ENCODE measurements around the gene ETV3.
"Not testable (repeated sequence)": the region's sequence is repeated elsewhere in the genome, so short reads cannot be mapped to it uniquely, and the experiment has no call there.

The ETV3 gene

DNA sequence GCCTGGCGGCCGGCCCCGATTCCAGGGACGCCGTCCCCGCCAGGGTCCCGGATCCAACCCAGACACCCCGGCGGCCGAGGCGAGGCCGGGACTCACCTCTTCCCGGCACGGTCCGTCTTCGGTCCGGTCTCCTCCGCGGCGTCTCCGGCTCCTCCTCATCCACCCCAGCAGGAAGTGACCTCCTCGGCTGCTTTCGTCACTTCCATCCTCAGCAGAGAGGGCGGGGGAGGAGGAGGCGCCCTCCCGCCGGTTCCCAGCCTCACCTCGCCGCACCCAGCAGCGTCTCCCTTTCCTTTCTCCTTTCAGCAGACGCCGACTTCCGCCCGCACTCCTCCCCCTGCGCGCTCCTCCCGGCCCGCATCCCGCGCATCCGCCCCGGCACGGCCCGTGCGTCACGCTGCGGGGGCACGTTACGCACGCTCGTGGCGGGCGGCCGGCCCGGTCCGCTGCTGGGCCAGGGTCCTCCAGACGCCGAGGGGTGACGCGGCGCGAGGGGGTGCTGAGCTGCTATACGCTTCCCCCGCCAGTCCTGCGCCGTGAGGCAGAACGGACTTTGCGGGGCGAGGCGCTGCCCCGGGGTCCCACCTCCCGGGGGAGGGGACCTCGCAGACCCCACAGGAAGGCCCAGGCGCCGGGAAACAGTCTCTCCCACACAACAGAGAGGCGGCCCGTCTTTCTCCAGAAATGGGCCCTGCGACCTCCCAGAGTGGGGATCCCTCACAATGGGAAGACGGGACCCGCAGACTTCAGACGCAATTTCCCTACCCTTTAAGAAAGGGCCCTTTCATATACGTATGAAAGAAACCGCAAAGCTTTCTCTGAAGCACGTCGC, at the start of gene ETV3:
TSS of gene ETV3 (minus strand) at position 176 of the 832 bp plus-strand sequence. CDS start 2,043 bp downstream, outside the sequence.
- DNase-seq, result peak; percentile 96

DNA sequence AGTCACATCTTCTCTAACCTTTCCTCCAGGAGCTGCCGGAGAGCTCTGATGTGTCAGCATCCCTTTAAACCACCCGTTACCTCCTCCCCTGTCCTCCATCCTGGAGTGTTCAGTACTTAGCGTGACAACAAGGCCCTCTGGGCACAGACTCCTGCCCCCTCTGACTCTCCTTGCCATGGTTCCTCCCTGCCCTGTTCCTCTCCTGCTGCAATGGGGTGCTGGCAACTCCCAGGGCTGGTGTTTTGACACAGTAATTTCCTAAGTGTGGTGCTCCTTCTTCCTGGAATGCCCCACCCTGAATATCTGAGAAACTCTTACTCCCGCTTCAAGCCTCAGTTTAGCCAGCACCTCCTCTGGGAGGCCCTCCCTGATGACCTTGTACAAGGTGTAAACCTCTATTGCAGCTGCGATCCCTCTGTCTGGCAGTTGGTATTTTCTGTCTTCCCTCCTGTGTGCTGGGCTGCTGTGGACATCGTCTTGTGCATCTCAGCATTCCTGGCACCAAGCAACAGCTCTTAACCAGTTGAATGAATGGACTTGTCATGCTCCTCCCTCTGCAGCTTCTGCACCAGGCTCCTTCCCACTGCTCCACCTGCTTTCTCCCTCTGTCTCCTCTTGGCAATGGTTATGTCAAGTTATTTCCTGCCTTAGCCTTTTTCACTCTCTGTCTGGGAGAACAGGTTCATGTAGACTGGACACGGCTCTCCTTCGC, 48.2 kb upstream of the ETV3 start:
- no peak for DNase-seq

DNA sequence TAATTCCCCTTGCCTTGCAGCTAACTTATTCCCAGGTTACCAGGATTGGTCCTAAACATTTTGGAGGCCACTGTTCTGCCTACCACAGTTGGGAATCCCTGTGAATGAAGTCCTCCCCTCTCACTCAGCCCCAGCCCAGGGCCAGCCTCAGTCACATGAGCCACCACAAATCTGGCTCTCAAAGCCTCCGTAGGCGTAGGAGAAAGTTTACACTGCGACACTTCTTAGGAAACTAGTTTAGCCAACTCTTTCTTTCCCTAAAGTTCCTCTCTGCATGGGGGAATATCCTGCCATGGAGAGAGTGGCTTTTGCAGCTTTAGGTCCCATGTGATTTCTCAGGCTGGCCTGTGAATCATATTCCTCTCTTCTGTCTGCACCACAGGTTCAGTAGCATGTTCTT, 45.7 kb upstream of the ETV3 start:
- no peak for DNase-seq

DNA sequence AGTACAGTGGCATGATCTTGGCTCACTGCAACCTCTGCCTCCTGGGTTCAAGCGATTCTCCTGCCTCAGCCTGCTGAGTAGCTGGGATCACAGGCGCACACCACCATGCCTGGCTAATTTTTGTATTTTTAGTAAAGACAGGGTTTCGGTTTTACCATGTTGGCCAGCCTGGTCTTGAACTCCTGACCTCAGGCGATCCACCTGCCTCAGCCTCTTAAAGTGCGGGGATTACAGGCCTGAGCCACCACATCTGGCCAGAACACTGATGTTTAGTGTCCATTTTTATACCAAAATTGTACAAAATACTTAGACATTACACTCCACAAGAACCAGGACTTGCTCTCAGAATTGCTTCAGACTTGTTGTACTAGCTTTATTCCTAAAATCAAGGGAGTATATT, 44.2 kb upstream of the ETV3 start:
- not testable (repeated sequence) for DNase-seq

DNA sequence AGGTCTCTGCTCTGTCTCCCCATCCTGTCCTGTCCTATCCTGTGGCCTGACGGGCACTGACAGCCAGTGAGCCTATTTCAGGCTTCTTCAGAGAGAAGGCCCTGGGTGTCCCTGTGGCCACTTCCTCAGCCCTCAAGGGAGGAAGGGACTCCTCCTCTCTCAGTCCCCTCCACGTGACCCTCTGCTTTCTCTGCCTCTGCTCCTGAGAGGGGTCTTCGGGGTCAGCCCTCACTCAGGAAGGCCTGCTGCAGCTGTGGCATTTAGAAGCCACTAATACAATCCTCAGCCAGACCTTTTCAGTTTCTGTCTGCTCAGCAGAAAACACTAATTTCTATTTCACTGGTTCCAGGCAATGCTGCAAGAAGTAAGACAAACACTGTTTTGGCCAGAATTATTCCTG, 43.6 kb upstream of the ETV3 start:
- no peak for DNase-seq

DNA sequence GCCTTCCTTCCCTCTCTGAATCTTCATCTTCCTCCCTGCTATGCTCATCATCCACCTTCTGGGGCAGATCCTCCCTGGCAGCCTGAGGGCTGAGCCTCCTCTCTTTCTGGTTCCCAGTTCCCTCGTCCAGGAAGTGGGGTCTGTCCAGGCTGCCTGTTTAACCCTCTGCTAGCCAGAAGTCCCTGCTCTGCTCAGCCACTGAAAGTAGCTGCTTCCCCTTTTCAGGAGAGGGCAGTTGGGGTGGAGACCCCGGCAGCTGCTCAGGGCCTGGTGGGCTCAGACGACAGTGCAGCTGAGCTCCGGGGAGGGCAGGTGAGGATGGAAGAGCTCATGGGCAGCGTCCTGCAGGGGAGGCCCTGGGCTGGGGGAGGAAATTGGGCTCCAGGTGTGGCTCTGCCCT, 43.1 kb upstream of the ETV3 start:
- no peak for DNase-seq

DNA sequence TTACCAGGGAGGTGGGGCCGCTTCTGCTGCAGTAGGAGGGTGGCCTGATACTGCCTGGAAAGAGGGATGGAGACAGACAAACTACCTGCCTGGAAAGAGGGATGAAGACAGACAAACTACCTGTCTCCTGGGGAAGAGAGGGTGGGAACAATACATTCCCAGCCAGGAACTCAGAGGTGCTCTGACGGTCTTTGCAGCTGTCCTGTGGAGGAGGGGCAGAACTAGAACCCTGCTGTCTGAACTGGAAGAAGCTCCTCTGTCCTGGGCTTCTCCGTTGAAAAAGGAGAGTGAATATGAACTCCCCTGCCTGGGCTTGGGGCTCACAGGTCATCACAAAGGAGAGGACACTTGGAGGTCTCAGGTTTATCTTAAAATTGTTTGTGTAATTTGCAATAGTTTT, 40.3 kb upstream of the ETV3 start:
- no peak for DNase-seq

DNA sequence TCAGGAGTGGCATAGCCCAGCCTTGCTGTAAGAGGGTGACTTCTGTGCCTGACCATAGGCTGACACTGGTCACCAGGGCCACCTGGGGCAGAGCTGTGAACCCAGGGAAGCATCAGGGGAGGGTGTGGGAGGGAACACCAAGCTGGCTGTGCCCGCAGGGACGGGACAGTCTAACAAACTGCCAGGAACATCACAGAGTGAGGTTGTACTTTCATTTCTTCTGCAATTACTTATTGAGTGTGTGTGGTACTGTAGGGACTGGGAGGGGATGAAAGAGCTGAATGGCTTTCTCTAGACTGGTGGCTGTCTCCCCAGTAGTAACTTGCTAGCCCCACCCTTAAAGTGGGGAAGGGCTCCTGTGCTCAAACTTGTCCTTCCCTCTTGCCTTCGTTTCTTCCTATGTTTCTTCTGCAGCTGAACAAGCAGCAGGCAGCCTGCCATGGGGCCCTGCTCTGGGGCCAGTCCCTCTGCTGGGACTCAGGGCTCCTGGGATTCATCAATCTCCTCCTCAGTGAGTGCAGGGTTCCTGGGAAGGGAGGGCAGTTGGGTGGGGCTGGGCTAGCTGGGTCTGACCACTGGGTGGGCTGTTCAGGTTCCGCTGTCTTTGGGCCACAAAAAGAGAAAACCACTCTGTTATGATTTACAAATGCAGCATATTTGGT, 39.7 kb upstream of the ETV3 start:
- no peak for DNase-seq

DNA sequence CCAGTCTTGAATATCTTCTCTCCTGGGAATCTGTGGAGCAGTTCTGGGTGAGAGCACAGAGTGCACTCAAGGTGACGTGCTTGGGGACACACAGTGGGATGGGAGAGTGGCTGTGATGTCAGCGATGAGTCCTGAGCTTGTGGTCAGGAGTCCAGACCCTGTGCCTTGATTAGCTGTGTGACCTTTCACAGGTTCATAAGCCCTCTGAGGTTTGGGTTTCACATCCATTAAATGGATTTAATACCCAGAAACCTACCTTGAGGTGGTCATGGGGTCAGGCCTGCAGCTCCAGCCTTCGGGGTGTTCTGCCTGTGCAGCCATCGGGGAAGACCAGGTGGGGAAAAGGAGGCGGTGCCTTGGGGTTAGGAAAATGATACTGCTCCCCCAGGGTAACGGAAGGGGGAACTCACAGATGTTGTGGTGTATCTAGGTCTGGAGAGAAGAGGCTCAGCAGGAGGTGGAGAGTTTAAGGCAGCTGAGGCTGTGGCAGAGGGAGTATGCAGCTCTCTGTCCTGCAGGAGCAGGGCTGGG, 38.5 kb upstream of the ETV3 start:
- DNase-seq, result no peak

DNA sequence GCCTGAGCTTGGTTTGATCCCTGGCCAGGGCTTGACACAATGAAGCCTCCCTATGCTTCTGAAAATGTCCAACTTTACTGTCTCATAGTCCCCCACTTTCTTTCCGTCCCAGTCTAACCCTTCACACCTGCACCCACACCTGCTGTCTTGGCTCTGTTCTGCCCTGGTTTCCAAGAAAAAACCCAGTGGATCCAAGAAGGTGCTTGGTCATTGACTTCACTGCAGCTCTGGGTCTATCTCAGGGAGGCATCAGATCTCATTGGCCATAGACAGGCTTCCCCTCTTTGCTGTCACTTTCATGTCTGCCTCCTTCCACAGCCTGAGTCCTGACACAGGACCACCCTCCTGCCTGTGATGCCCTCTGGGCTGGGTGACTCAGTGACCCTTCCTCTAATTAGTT, 37.8 kb upstream of the ETV3 start:
- no peak for DNase-seq

DNA sequence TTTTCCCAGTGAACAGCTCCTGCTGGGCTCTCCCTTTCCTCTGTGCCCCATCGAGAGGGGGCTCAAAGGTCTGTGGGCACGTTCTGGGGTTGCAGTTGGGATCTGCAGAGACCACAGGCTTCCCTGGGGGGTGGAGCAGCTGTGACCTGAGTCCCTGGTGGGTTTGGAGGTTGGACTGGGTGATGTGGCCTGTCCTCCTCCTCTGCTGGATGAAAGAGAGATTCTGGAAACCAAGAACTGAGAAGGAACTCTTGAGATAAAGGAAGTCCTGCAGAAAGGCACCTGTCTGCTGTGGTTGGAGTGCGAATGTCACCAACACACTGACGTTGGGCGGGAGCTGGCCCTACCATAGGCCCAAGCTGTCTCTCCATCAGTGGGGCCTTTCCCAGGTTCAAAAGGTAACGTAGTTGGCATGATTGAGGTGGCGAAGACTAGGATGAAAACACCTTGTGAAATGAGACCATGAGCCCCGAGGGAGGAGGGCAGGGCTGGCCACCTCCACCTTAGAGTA, 35.8 kb upstream of the ETV3 start:
- DNase-seq, result no peak

DNA sequence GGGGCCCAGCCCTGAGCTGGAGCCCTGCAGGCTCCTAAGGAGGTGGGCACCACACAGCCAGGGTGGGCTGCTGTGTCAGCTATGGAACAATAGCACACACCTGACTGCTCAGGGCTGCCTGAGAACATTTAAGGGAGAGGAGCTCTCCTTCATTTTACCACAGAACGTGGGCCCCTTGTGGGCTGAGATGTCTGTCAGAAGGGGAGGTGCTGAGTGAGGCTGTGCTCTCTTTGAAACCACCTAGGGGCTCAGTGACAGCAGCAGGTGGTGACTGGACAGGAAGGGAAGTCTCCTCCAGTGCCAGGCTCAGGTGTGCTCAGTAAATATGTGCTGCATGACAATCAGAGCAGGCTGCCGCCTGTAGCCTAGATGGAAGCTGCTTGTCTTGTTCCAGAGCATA, 35.0 kb upstream of the ETV3 start:
- DNase-seq, result not testable (repeated sequence)

DNA sequence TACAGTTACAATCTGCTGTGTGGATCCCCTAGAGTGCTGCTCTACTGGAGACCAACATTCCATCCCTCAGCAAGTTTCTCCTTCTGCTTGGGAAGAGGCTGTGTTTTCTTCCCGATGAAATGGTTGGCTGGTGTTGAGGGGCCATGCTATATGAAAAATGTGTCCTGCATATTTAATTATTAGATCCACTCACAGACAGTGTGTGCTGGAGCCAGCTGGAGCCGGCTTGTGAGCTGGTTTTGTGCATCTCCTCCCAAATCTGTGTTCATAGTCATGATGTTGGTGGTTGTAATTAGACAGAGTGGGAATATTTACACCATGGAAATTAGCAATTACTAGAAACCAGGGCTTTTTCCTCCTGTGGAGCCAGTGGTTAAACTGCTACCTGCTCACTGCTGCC, 34.4 kb upstream of the ETV3 start:
- not testable (repeated sequence) for DNase-seq

DNA sequence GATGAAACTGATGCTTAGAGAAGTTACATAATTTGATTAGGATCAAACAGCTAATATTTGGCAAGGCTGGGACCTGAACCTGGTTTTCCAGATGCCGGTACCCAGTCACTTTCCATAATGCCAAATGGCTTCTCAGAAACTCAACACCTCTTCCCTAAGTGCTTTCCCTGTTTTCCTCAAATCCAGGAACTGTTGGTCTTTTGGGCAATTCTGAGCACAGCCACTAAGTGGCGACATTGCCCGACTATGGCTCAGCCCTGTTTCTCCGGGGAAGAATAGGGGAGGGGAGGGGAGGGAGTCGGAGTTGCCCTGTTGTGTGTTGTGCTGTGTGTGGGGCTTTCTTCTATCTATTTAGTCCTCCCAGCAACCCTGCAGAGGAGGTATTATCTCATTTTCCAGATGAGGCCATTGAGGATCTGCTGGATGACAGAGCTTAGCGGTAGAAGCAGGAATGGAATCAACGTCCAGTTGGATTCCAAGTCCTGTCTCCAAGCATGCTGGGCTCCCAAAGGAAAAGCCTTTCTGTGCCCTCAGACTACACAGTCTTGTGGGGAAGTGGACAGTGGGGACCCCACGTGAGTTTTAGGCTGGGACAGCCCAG, 33.8 kb upstream of the ETV3 start:
- DNase-seq, result peak; percentile 52

DNA sequence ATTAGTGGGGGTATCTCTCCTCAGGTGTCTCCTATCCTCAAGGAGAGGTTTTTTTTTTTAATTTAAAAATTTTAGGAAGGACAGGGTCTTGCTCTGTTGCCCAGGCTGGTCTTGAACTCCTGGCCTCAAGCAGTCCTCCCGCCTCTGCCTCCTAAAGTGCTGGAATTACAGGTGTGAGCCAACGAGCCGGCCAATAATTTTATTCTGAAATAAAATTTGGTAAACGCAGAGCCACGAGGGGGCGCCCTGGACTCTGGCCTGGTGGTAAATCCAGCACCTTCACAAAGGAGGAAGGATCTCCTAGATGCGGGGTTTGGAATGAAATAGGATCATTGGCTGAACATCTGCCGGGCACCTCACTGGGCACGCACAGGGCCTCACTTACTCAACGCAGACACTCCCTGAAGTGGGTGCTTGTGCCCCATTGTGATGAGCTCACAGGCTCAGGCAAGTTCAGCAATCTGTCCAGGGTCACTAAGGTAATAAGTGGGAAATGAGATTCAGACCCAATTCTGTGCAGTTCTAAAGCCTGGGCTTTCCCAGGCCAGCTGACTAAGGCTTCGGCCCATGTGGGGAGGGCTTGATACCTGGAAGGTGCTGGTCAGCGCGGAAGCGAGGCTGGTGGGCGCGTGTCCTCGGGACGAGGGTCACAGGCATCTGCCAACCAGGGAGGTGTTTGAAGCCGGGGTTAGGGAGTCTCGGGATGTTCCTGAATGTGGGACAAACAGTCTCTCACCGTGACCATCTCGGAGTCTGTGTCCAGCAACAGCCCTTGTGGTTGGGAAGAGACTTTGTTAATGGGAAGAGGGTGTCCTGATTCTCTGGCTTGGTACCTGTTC, 32.7 kb upstream of the ETV3 start:
- DNase-seq, result peak; percentile 86

DNA sequence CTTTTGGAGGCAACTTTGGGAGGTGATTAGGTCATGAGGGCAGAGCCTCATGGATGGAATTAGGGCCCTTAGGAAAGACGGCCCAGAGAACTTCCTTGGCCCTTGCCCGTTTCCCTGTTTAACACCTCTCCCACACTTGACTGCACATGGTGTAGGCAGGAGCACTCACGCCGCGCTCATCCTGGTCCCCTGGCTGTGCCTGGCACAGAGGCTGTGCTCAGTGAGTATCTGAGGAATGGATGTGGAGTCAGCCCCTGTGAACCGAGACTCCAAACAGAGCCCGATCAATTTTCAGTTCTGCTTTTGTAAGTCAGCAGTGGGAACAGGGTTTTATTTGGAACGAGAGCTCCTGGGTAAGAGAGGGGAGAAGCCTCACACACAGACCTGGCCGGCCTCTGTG, 29.8 kb upstream of the ETV3 start:
- DNase-seq, result no peak

DNA sequence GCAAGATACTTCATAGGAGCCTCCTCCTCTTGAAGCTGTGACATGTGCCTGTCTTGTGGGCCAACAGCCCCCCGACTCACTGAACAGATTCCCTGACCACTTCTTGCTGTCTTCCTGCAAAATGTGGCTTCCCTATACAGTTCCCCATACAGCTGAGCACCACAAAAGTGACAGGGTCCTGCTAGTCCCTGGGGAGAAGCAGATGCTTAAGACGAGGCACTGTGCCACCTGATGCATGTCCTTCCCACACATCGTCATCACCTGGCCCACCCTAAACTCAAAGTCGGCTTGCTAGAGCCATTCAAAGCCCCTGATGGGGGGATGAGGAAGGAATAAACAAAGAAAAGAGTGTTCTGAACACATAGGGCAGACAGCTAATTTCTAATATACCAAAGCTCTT, 29.2 kb upstream of the ETV3 start:
- no peak for DNase-seq

DNA sequence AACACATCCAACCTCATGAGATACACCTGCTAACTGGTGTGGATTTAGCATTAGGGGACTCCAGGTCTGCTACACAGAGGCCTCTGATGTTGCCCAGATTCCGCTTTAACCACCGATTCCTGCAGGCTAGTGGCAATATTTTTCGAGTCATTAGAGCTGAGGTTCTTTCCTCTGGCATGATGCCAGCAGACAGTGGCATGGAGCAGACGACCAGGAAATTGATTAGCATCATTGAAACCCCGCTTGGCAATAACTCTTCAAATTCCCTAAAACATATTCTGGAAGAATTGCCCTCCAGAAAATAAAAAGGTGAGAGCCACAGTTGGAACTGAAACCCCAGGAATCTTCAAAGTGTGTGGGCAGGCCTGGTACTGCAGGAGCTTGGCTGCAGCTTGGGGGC, 28.4 kb upstream of the ETV3 start:
- no peak for DNase-seq

DNA sequence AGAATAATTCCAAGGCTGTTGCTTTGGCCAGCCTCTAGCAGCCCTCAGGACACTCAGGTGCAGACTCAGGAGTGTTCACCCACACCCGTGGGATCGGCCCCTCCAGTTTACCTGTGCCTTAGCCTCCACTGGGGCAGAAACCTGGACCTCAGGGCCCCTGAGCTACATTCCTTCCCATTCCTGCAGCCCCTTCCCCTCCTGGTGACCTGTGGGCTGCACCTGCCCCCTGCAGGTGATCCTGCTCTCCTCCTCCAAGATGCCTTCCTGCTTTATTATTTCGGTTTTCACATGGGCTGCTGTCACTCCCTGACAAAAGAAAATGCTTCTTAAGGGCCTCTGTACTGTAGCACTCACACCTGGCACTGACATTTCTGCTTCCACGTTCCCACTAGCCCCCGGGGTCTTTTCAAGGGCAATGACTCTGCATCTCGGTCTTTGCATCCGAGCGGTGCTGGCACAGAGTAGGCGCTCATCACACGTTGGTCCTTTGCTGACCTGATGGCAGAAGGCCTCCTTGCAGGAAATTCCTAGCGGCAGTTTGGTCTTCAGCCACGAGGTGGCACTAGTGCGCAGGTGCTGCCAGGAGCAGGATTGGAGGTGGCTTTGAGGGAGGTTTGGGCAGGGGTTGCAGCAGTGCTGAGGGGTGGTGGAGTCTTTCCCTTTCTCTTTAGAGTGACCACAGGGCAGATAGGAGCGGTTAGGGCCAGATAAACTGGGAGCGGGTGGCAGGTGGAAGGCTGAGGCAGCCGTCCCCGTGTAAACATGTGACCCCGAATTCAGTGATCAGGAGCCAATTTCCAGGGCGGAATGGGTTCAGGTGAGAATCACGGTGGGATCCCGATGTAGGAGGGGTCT, 25.3 kb upstream of the ETV3 start:
- DNase-seq, result peak; percentile 87

DNA sequence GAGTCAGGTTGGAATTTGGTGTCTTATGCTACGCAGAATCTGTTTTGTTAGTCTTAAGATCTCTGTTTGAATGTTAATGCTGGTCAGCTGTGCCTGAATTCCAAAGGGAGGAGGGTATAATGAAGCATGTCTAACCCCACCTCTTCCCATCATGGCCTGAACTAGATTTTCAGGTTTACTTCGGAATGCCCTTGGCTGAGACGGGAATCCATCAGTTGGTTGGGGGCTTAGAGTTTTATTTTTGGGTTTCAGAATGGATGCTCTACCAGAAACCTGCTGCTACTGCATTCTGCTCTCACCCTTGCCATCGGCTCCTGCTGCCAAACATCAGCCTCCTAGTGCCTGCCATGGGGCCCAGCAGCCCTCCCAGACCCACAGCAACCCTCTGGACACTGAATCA, 24.1 kb upstream of the ETV3 start:
- DNase-seq, result no peak

DNA sequence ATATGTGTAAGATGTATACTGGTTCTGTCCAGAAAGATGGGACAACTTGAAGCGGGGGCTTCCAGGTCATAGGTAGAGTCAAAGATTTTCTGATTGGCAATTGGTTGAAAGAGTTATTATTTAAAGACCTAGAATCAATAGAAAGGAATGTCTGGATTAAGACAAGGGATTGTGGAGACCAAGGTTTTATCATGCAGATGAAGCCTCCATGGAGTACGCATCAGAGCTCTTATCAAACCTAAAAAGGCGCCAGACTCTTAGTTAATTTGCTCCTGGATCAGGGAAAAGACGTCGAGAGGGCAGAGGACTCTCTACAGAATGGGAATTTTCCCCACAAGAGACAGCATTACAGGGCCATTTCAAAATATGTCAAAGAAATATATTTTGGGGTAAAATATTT, 23.7 kb upstream of the ETV3 start:
- no peak for DNase-seq
